Suprapubic skin (tissue), 4 donors: ENCODE results near the gene SMAD4.

Experiments
- EP300 ChIP-seq: sonication (generic); formaldehyde crosslinking; IDR thresholded peaks from one replicate; pipeline ENCODE4 v1.6.1; 2017; ENCODE audit warnings: antibody characterized with exemption
- POLR2A ChIP-seq, 2 donors: fragments of 450-650 bp; IDR thresholded peaks; one replicate each; pipeline ENCODE4 v1.6.1; 2017; ENCODE audit warnings: antibody characterized with exemption in 2 of 2, mild to moderate bottlenecking in 2 of 2, moderate library complexity in 2 of 2
- POLR2AphosphoS5 ChIP-seq, 3 donors: sonication (generic); formaldehyde crosslinking; IDR thresholded peaks; one replicate each; pipeline ENCODE4 v1.6.1; 2017; ENCODE audit warnings: antibody characterized with exemption in 3 of 3
- TF ChIP-seq, protein P1 (sequence below), 2 donors: fragments of 200-600 bp in 1 of 2; fragments of 450-650 bp in 1 of 2; sonication (generic) in 1 of 2; IDR thresholded peaks; one replicate each; pipeline ENCODE4 v1.5.1; 2016 to 2019; ENCODE audit warnings: antibody characterized with exemption in 2 of 2, mild to moderate bottlenecking in 1 of 2, moderate library complexity in 1 of 2

DNA sequence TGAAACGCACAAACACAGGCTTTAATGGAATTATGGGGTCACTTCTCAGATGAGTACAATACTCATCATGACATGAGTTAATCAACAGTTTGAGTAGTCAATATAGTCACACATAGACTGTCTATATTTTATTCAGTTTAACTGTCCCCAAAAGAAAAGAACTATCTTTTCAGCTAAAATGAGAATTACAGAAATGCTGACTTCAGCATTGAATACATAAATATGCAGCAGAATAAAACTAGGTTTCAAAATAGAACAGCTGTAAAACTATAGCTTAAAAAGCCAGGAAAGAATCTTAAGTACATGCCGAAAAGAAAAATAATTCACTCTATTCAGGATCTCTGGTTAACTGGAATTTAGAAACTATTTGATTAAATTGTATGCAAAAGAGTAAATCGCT, 30.0 kb downstream of the SMAD4 start:
- TF ChIP-seq, protein P1, sequence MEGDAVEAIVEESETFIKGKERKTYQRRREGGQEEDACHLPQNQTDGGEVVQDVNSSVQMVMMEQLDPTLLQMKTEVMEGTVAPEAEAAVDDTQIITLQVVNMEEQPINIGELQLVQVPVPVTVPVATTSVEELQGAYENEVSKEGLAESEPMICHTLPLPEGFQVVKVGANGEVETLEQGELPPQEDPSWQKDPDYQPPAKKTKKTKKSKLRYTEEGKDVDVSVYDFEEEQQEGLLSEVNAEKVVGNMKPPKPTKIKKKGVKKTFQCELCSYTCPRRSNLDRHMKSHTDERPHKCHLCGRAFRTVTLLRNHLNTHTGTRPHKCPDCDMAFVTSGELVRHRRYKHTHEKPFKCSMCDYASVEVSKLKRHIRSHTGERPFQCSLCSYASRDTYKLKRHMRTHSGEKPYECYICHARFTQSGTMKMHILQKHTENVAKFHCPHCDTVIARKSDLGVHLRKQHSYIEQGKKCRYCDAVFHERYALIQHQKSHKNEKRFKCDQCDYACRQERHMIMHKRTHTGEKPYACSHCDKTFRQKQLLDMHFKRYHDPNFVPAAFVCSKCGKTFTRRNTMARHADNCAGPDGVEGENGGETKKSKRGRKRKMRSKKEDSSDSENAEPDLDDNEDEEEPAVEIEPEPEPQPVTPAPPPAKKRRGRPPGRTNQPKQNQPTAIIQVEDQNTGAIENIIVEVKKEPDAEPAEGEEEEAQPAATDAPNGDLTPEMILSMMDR (IDR thresholded peaks at IDR 0.05) = no peak
- TF ChIP-seq EP300 (no peak), POLR2A (IDR thresholded peaks at IDR 0.05) (no peak), POLR2AphosphoS5 (IDR thresholded peaks at IDR 0.05) (no peak)
